Breast epithelium (tissue), 4 donors: ENCODE results near the gene NAGPA. TPM values are rescaled to one million over a fixed set of nuclear protein-coding genes. Genes with fewer than 3 reads are reported as not detected.

Experiments used
- DNase-seq, 2 donors: peaks; one replicate each; pipeline ENCODE4 v3.0.0-alpha.2; 2019; ENCODE audit warnings: low spot score in 2 of 2
- H3K27ac ChIP-seq, 2 donors: fragments of 200-600 bp; sonication (generic) in 1 of 2; one replicate each; pipeline ENCODE4 v1.5.1; 2016 to 2019; ENCODE audit warnings: mild to moderate bottlenecking in 1 of 2
- H3K27me3 ChIP-seq, 2 donors: fragments of 200-600 bp; sonication (generic) in 1 of 2; one replicate each; pipeline versions ENCODE4 v1.5.1 to v1.6.0; 2017 to 2019; ENCODE audit warnings: control low read depth in 1 of 2, mild to moderate bottlenecking in 1 of 2
- H3K36me3 ChIP-seq: fragments of 200-600 bp; one replicate; pipeline ENCODE4 v1.5.1; 2019
- H3K4me1 ChIP-seq, 2 donors: fragments of 200-600 bp; sonication (generic); one replicate each; pipeline ENCODE4 v1.5.1; 2016 to 2019; ENCODE audit warnings: control low read depth in 1 of 2
- H3K4me3 ChIP-seq, 3 donors: fragments of 200-600 bp; sonication (generic); 1 replicate in 2 of 3; 2 replicates in 1 of 3; pipeline ENCODE4 v1.5.1; 2016 to 2019; ENCODE audit warnings: mild to moderate bottlenecking in 3 of 3, moderate library complexity in 2 of 3
- H3K9me3 ChIP-seq, 2 donors: fragments of 200-600 bp; sonication (generic) in 1 of 2; one replicate each; pipeline ENCODE4 v1.5.1; 2016 to 2019; ENCODE audit warnings: control low read depth in 1 of 2
- CTCF ChIP-seq, 3 donors: fragments of 450-650 bp; IDR thresholded peaks; one replicate each; pipeline ENCODE4 v1.5.1; 2016 to 2017; ENCODE audit warnings: antibody characterized with exemption in 3 of 3, mild to moderate bottlenecking in 3 of 3, moderate library complexity in 3 of 3
- POLR2A ChIP-seq: fragments of 450-650 bp; IDR thresholded peaks from one replicate; pipeline ENCODE4 v1.6.1; 2016; ENCODE audit warnings: antibody characterized with exemption, mild to moderate bottlenecking, moderate library complexity
- POLR2AphosphoS5 ChIP-seq, 3 donors: sonication (generic); formaldehyde crosslinking; IDR thresholded peaks; one replicate each; pipeline ENCODE4 v1.6.1; 2017; ENCODE audit warnings: antibody characterized with exemption in 3 of 3
- intact Hi-C: fragments of 100-400 bp; cut with DNase I; formaldehyde crosslinking; loops from one replicate; pipeline ENCODE4 v1.15.1; 2023; ENCODE audit warnings: low total_unique reads
- total RNA-seq, 3 donors: library from RNA; depleted of rRNA; stranded (reverse); fragments of >200 nt; gene quantifications; one replicate each; pipeline ENCODE4 v1.1.0, GENCODE V29; 2016

The NAGPA gene
- total RNA-seq, 3 donors from 2014 or later: 18.4 to 26.2 (median 21.8) TPM

GRCh38 chr16:4987250-4987579, 46.5 kb downstream of the NAGPA start:
- no peak for TF ChIP-seq POLR2AphosphoS5 (IDR thresholded peaks at IDR 0.05)
- no peak for TF ChIP-seq POLR2A
- TF ChIP-seq CTCF (IDR thresholded peaks at IDR 0.05): no peak
- Histone ChIP-seq H3K9me3 (no peaks in the 10 kb centered on the region), H3K36me3 (no peaks in the 10 kb centered on the region), H3K4me1 (no peaks in the 10 kb centered on the region), H3K27me3 (peaks cover 0 to 42% of the 10 kb centered on the region in 2 donors), H3K27ac (no peak overlapping the region), H3K4me3 (peak overlapping the region in 1 of 3 donors; percentile 47)
- DNase-seq: no peak
- intact Hi-C loops: no loop called here

GRCh38 chr16:4984174-4984990, 49.4 kb downstream of the NAGPA start:
- H3K9me3 ChIP-seq: no peaks in the 10 kb centered on the region
- no peak overlapping the region for H3K4me3 ChIP-seq
- H3K27me3 ChIP-seq: peaks cover 0 to 20% of the 10 kb centered on the region in 2 donors
- intact Hi-C loops: loop anchor here (1.0 kb wide), 1 partner anchor 19 kb away; no protein-coding TSS in a partner anchor
- no peaks in the 10 kb centered on the region for H3K36me3 ChIP-seq
- no peak for DNase-seq
- TF ChIP-seq POLR2AphosphoS5 (IDR thresholded peaks at IDR 0.05): no peak
- TF ChIP-seq POLR2A: no peak
- TF ChIP-seq CTCF (IDR thresholded peaks at IDR 0.05): no peak
- no peaks in the 10 kb centered on the region for H3K4me1 ChIP-seq
- no peak overlapping the region for H3K27ac ChIP-seq

- TF ChIP-seq CTCF (IDR thresholded peaks at IDR 0.05): no peak
- no peak for TF ChIP-seq POLR2AphosphoS5 (IDR thresholded peaks at IDR 0.05)
- no peak for TF ChIP-seq POLR2A
- no peak overlapping the region for H3K27ac ChIP-seq
- peaks cover 0 to under 1% of the 10 kb centered on the region in 2 donors for H3K27me3 ChIP-seq
- no peak for DNase-seq
- intact Hi-C loops: no loop called here
- H3K4me3 ChIP-seq: no peak overlapping the region
- no peaks in the 10 kb centered on the region for H3K36me3 ChIP-seq
- H3K4me1 ChIP-seq: no peaks in the 10 kb centered on the region
- no peaks in the 10 kb centered on the region for H3K9me3 ChIP-seq
Measured at GRCh38 chr16:4982056-4982867, 51.5 kb downstream of the NAGPA start.

- Histone ChIP-seq H3K9me3 (no peaks in the 10 kb centered on the region), H3K4me3 (no peak overlapping the region), H3K27me3 (no peaks in the 10 kb centered on the region), H3K27ac (no peak overlapping the region), H3K36me3 (no peaks in the 10 kb centered on the region), H3K4me1 (no peaks in the 10 kb centered on the region)
- intact Hi-C loops: no loop called here
- no peak for DNase-seq
- no peak for TF ChIP-seq POLR2AphosphoS5 (IDR thresholded peaks at IDR 0.05)
- no peak for TF ChIP-seq CTCF (IDR thresholded peaks at IDR 0.05)
- TF ChIP-seq POLR2A: no peak
Measured at GRCh38 chr16:4981473-4981872, 52.3 kb downstream of the NAGPA start.

- intact Hi-C loops: no loop called here
- H3K9me3 ChIP-seq: no peaks in the 10 kb centered on the region
- H3K27ac ChIP-seq: no peak overlapping the region
- TF ChIP-seq CTCF (IDR thresholded peaks at IDR 0.05) (no peak), POLR2AphosphoS5 (IDR thresholded peaks at IDR 0.05) (no peak), POLR2A (no peak)
- no peaks in the 10 kb centered on the region for H3K27me3 ChIP-seq
- no peak overlapping the region for H3K4me3 ChIP-seq
- no peak for DNase-seq
- no peaks in the 10 kb centered on the region for H3K4me1 ChIP-seq
- H3K36me3 ChIP-seq: no peaks in the 10 kb centered on the region
Measured at GRCh38 chr16:4980691-4981090, 53.0 kb downstream of the NAGPA start.
